Measurements from ENCODE around the gene MOB1B.

GRCh38 chr4:71020611-71021010 is 118.4 kb downstream of the MOB1B start:
- TF ChIP-seq POLR2AphosphoS5 (IDR thresholded peaks at IDR 0.05; ENCODE audit: low read depth, low read length): no peak
- TF ChIP-seq POLR2A (IDR thresholded peaks at IDR 0.05; ENCODE audit: low read depth, low read length): no peak
- TF ChIP-seq PAX5 (IDR thresholded peaks at IDR 0.05; ENCODE audit: insufficient read depth, low read length, severe bottlenecking): no peak

All from GM12891 (cell line).